OCI-LY7 (cell line): ENCODE measurements around the gene PRKD3. TPM values are rescaled to one million over a fixed set of nuclear protein-coding genes. Genes with fewer than 3 reads are reported as not detected.

Source experiments
- BruUV-seq: library from RNA; stranded (reverse); fragments of 400-500 nt; replicated peaks from 2 replicates; lab custom pipeline; 2021; lab: Mats Ljungman, UMichigan
- CTCF ChIA-PET: fragments of 300-600 bp; sonication (Branson Sonifier 250); formaldehyde crosslinking; loops from one replicate; lab custom pipeline; 2022; ENCODE audit warnings: antibody characterized with exemption; ENCODE audit not compliant: unreplicated experiment; lab: Charles Lee
- POLR2A ChIA-PET: fragments of 300-600 bp; sonication (Branson Sonifier 250); formaldehyde crosslinking; loops from one replicate; lab custom pipeline; 2022; ENCODE audit warnings: antibody characterized with exemption; lab: Charles Lee
- DNase-seq: peaks from one replicate; pipeline ENCODE4 v3.0.0-alpha.2; 2015; ENCODE audit warnings: low spot score
- H2AFZ ChIP-seq: fragments of 200-600 bp; sonication (generic), shearing (Covaris generic); 2 replicates; pipeline ENCODE4 v1.6.1; 2014; ENCODE audit warnings: mild to moderate bottlenecking, antibody characterized with exemption, low read length, moderate library complexity
- H3K27ac ChIP-seq: fragments of 200-600 bp; sonication (generic); 2 replicates; pipeline ENCODE4 v1.5.1; 2014; ENCODE audit warnings: mixed run types, low read depth, mild to moderate bottlenecking, moderate library complexity, low read length, inconsistent platforms; ENCODE audit not compliant: poor library complexity, severe bottlenecking
- H3K36me3 ChIP-seq: fragments of 200-600 bp; sonication (generic); 2 replicates; pipeline ENCODE4 v1.6.1; 2014; ENCODE audit warnings: mild to moderate bottlenecking, antibody characterized with exemption, low read length, moderate library complexity, mixed read lengths; ENCODE audit not compliant: insufficient read depth
- H3K4me1 ChIP-seq: fragments of 200-600 bp; sonication (generic); 2 replicates; pipeline ENCODE4 v1.5.1; 2014; ENCODE audit warnings: mild to moderate bottlenecking, low read length; ENCODE audit not compliant: insufficient read depth, poor library complexity, severe bottlenecking
- H3K4me2 ChIP-seq: fragments of 200-600 bp; sonication (generic); 2 replicates; pipeline ENCODE4 v1.6.1; 2014; ENCODE audit warnings: mild to moderate bottlenecking, low read length
- H3K4me3 ChIP-seq: fragments of 200-600 bp; sonication (generic); 2 replicates; pipeline ENCODE4 v1.5.1; 2014; ENCODE audit warnings: mild to moderate bottlenecking, low read depth, low read length; ENCODE audit not compliant: poor library complexity, severe bottlenecking
- H3K79me2 ChIP-seq: fragments of 200-600 bp; sonication (generic); 2 replicates; pipeline ENCODE4 v1.6.1; 2016; ENCODE audit warnings: low read depth, mild to moderate bottlenecking, low read length, moderate library complexity, mixed read lengths; ENCODE audit not compliant: insufficient read depth
- H3K9me2 ChIP-seq: fragments of 200-600 bp; sonication (generic); 2 replicates; pipeline ENCODE4 v1.6.1; 2016; ENCODE audit warnings: mild to moderate bottlenecking, low read length, mixed read lengths; ENCODE audit not compliant: insufficient read depth
- H3K9me3 ChIP-seq: fragments of 200-600 bp; sonication (generic); 2 replicates; pipeline ENCODE4 v1.6.1; 2014; ENCODE audit warnings: mild to moderate bottlenecking, mixed run types, low read length, mixed read lengths
- H4K20me1 ChIP-seq: fragments of 200-600 bp; sonication (generic); 2 replicates; pipeline ENCODE4 v1.6.1; 2014; ENCODE audit warnings: mild to moderate bottlenecking, antibody characterized with exemption, low read length, moderate library complexity, mixed read lengths; ENCODE audit not compliant: insufficient read depth
- CTCF ChIP-seq: fragments of 200-600 bp; sonication (generic); conservative IDR thresholded peaks from 2 replicates; pipeline ENCODE4 v1.5.1; 2014; ENCODE audit warnings: mild to moderate bottlenecking, antibody characterized with exemption, low read length, moderate library complexity, mixed read lengths
- EZH2phosphoT487 ChIP-seq: fragments of 200-600 bp; sonication (generic); IDR thresholded peaks from 2 replicates; pipeline ENCODE4 v1.6.1; 2018; ENCODE audit warnings: low read depth, borderline replicate concordance, mild to moderate bottlenecking, mixed run types, antibody characterized with exemption, low read length, moderate library complexity, mixed read lengths
- intact Hi-C: fragments of 100-400 bp; cut with micrococcal nuclease; formaldehyde crosslinking; loops from one replicate; pipeline ENCODE4 v1.10.0; 2022; ENCODE audit not compliant: unreplicated experiment
- total RNA-seq, 2 experiments: library from RNA; depleted of rRNA in 1 of 2; stranded (reverse); fragments of >200 nt in 1 of 2; shearing (Covaris generic) in 1 of 2; gene quantifications; 2 replicates each; pipeline ENCODE4 v1.2.3, GENCODE V29; 2014 to 2022

Gene PRKD3
- total RNA-seq, 2 experiments from 2014 or later = 74.3 to 174 TPM

GRCh38 chr2:37291680-37292079 is 33.0 kb downstream of the PRKD3 start:
- ChIA-PET POLR2A (interaction anchor here (0.8 to 1.4 kb wide), 2 partner anchors 13 to 26 kb away, joined by 3 read pairs; no protein-coding TSS in a partner anchor), CTCF (no interaction called here)
- peaks cover 90% of the 10 kb centered on the region for H3K36me3 ChIP-seq
- no peak overlapping the region for H3K4me3 ChIP-seq
- no peaks in the 10 kb centered on the region for H3K9me2 ChIP-seq
- peaks cover 19% of the 10 kb centered on the region for H3K4me1 ChIP-seq
- no peaks in the 10 kb centered on the region for H3K9me3 ChIP-seq
- 0 out of 2 replicates have a peak, but pooled peaks cover 4% of the 10 kb centered on the region for H4K20me1 ChIP-seq
- BruUV-seq = TSS peak; percentile 32
- intact Hi-C loops = no loop called here
- DNase-seq = no peak
- H2AFZ ChIP-seq = no peak overlapping the region
- no peak overlapping the region for H3K4me2 ChIP-seq
- TF ChIP-seq CTCF = no peak
- TF ChIP-seq EZH2phosphoT487 = no peak
- peaks cover 69% of the 10 kb centered on the region for H3K79me2 ChIP-seq
- H3K27ac ChIP-seq = no peak overlapping the region

DNA sequence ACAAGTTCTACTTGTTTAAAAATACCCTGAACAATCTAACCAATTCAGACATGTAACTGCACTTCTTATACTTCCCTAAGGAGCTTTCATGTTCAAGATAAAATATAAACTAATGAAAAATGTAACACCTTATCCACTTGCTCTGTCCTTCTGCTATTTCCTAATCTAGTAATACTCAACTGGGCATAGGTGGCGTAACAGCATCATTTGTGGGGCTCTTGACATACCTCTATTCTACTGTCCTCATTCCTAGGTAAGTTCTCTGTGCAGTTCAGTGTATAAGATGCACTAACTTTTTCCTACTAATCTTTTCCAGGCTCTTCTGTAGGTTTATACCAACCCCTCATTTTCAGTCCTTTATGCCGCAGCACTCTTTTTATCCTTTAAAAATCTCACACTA is 36.7 kb downstream of the PRKD3 start:
- TF ChIP-seq CTCF (peak; percentile 79), EZH2phosphoT487 (no peak)
- Histone ChIP-seq H3K4me1 (peaks cover 8% of the 10 kb centered on the region), H3K4me3 (no peak overlapping the region), H3K79me2 (peaks cover 38% of the 10 kb centered on the region), H3K36me3 (peaks cover 89% of the 10 kb centered on the region), H3K9me2 (no peaks in the 10 kb centered on the region), H3K4me2 (no peak overlapping the region), H3K27ac (no peak overlapping the region), H3K9me3 (no peaks in the 10 kb centered on the region), H2AFZ (no peak overlapping the region), H4K20me1 (0 out of 2 replicates have a peak, but pooled peaks cover 4% of the 10 kb centered on the region)
- DNase-seq = peak; percentile 54
- no TSS peak for BruUV-seq
- intact Hi-C loops = no loop called here
- ChIA-PET CTCF (no interaction called here), POLR2A (interaction anchor here (0.7 to 1.0 kb wide), 3 partner anchors 10 to 87 kb away, joined by 3 read pairs; no protein-coding TSS in a partner anchor)

DNA sequence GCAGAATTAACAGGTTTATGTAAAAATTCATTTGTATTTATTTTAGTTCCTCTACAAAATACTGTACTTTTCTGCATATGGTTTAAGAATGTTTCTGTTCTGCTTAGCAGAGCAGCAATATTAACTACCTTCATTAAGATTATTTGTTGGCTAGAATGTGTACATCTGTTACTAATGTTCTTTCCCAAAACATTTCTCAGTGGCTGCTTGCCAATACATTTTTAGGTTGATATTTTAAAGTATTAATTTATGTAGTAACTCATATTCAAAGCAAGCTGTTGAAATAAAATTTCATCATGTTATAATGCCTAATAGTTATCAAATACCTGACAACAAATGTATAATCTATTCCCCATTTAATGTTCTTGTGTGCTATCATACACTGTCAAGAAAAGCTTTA is 40.3 kb downstream of the PRKD3 start:
- TF ChIP-seq CTCF = no peak
- TF ChIP-seq EZH2phosphoT487 = no peak
- POLR2A ChIA-PET = interaction anchor here (0.5 to 1.8 kb wide), 9 partner anchors 13 to 117 kb away, joined by 3 to 6 read pairs (median 3); no protein-coding TSS in a partner anchor
- intact Hi-C loops = no loop called here

More for the DNA sequence above, 40.3 kb downstream of the PRKD3 start:
- no peak overlapping the region for H3K4me2 ChIP-seq
- no peaks in the 10 kb centered on the region for H3K9me2 ChIP-seq
- H3K36me3 ChIP-seq = peaks cover 89% of the 10 kb centered on the region
- peaks cover 6% of the 10 kb centered on the region; the same call in 1 of the 2 replicates for H3K79me2 ChIP-seq
- no TSS peak for BruUV-seq
- H3K9me3 ChIP-seq = no peaks in the 10 kb centered on the region
- H4K20me1 ChIP-seq = no peaks in the 10 kb centered on the region
- no peak overlapping the region for H3K27ac ChIP-seq
- no peak overlapping the region for H2AFZ ChIP-seq
- H3K4me3 ChIP-seq = no peak overlapping the region
- CTCF ChIA-PET = no interaction called here
- no peak for DNase-seq
- no peaks in the 10 kb centered on the region for H3K4me1 ChIP-seq
